ENCODE results near the gene LCNL1. TPM values are rescaled to one million over a fixed set of nuclear protein-coding genes. Genes with fewer than 3 reads are reported as not detected.

Gene LCNL1
- total and polyA plus RNA-seq, 2 of the 13 experiments (the other 11 are each of a cell fraction or from before 2014, with no cell fraction given), result not detected

DNA sequence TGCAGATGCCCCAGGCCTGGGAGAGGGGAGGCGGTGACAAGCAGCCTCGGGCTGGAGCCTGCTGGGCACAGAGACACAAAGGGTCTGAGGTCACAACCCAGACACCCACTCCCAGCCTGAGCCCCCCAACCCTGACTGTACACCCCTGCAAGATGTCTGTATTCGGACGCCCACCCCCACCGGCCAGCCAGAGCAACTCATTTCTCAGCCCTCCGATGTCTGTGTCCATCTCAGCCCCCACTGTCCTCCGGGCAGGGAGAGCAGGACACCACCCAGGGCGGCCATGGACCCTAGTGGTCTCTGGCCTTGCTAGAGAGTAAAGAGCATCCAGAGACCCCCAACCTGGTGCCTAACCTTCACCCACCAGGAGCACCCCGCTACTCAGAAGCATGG is 26.9 kb upstream of the LCNL1 start:
- Histone ChIP-seq H3K27me3 (ENCODE audit: control insufficient read depth in 1 of 2, insufficient read depth in 2 of 2, low read length in 2 of 2) (peaks cover 5 to 17% of the 10 kb centered on the region in 2 experiments), H3K27ac (ENCODE audit: extremely low read length, insufficient read depth, low read length) (no peak overlapping the region), H3K4me3 (replicated peaks in 1 of 3; ENCODE audit: insufficient read depth in 1 of 3, low read depth in 2 of 3, low read length in 3 of 3) (no peak overlapping the region), H3K9me3 (ENCODE audit: low read length) (no peaks in the 10 kb centered on the region), H4K20me1 (ENCODE audit: insufficient read depth, low read length) (no peaks in the 10 kb centered on the region), H3K36me3 (replicated peaks in 1 of 2; ENCODE audit: control insufficient read depth in 1 of 2, insufficient read depth in 2 of 2, low read length in 2 of 2) (no peaks in the 10 kb centered on the region), H3K4me2 (ENCODE audit: low read depth, low read length) (no peak overlapping the region), H2AFZ (ENCODE audit: low read length) (no peak overlapping the region), H3K79me2 (ENCODE audit: insufficient read depth, low read length) (no peaks in the 10 kb centered on the region), H3K4me1 (ENCODE audit: insufficient read depth, low read length) (peaks cover 8% of the 10 kb centered on the region), H3K9ac (ENCODE audit: insufficient read depth, low read depth, low read length) (no peak overlapping the region)
- DNase-seq (ENCODE audit: low spot score) (no peak), ATAC-seq (no peak), FAIRE-seq (no peak)
- WGBS (ENCODE audit: low lambda C conversion rate), result 97% methylated on average over 6 of the region's 9 CpGs
- TF ChIP-seq REXO4 (CRISPR knock-in tag; IDR thresholded peaks at IDR 0.05; ENCODE audit: borderline replicate concordance), result no peak
- in situ Hi-C loops (cut with HindIII; ENCODE audit: extremely low pct_ligation_motif_present, low pct_unique_long_range_greater_than_20kb) (no loop called here), intact Hi-C loops (cut with micrococcal nuclease; ENCODE audit: unreplicated experiment) (no loop called here)
- CTCF ChIA-PET (ENCODE audit: low intra/inter-chr PET ratio, low total read pairs), result no interaction called here
- POLR2A ChIA-PET, result no interaction called here
- no TSS peak for BruUV-seq (replicated peaks)

DNA sequence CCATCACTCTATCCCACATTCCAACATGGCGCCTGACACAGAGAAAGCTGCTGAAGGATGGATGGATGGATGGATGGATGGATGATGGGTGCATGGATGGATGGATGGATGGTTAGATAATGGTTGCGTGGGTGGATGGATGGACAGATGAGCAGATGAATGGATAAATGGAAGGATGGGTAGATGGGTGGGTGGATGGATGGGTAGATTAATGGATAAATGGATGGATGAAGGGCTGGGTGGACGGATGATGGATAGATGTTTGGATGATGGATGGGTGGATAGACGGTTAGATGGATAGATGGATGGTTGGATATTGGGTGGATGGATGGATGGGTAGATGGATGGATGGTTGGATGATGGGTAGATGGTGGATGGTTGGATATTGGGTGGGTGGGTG is 26.2 kb upstream of the LCNL1 start:
- DNase-seq (ENCODE audit: low spot score), result no peak
- FAIRE-seq, result no peak
- CTCF ChIA-PET (ENCODE audit: low intra/inter-chr PET ratio, low total read pairs), result no interaction called here
- Histone ChIP-seq H3K36me3 (replicated peaks in 1 of 2; ENCODE audit: control insufficient read depth in 1 of 2, insufficient read depth in 2 of 2, low read length in 2 of 2) (no peaks in the 10 kb centered on the region), H3K9me3 (ENCODE audit: low read length) (no peaks in the 10 kb centered on the region), H3K9ac (ENCODE audit: insufficient read depth, low read depth, low read length) (no peak overlapping the region), H3K79me2 (ENCODE audit: insufficient read depth, low read length) (no peaks in the 10 kb centered on the region), H3K27ac (ENCODE audit: extremely low read length, insufficient read depth, low read length) (no peak overlapping the region), H2AFZ (ENCODE audit: low read length) (no peak overlapping the region), H3K4me1 (ENCODE audit: insufficient read depth, low read length) (peaks cover 2% of the 10 kb centered on the region; the same call in 1 of the 2 replicates), H3K27me3 (ENCODE audit: control insufficient read depth in 1 of 2, insufficient read depth in 2 of 2, low read length in 2 of 2) (peaks cover 11 to 24% of the 10 kb centered on the region in 2 experiments), H3K4me3 (replicated peaks in 1 of 3; ENCODE audit: insufficient read depth in 1 of 3, low read depth in 2 of 3, low read length in 3 of 3) (no peak overlapping the region), H3K4me2 (ENCODE audit: low read depth, low read length) (no peak overlapping the region), H4K20me1 (ENCODE audit: insufficient read depth, low read length) (no peaks in the 10 kb centered on the region)
- POLR2A ChIA-PET, result no interaction called here
- in situ Hi-C loops (cut with HindIII; ENCODE audit: extremely low pct_ligation_motif_present, low pct_unique_long_range_greater_than_20kb), result no loop called here
- no peak for ATAC-seq
- intact Hi-C loops (cut with micrococcal nuclease; ENCODE audit: unreplicated experiment), result no loop called here
- BruUV-seq (replicated peaks), result no TSS peak
- no peak for TF ChIP-seq HCFC1 (IDR thresholded peaks at IDR 0.05; ENCODE audit: low read depth, low read length)
- no peak for TF ChIP-seq ZNF383 (CRISPR knock-in tag; IDR thresholded peaks at IDR 0.05; ENCODE audit: borderline replicate concordance)
- TF ChIP-seq ZNF850 (CRISPR knock-in tag; conservative IDR thresholded peaks at IDR 0.05), result no peak
- TF ChIP-seq BRCA1 (CRISPR knock-in tag; IDR thresholded peaks at IDR 0.05), result no peak
- TF ChIP-seq, protein P1, sequence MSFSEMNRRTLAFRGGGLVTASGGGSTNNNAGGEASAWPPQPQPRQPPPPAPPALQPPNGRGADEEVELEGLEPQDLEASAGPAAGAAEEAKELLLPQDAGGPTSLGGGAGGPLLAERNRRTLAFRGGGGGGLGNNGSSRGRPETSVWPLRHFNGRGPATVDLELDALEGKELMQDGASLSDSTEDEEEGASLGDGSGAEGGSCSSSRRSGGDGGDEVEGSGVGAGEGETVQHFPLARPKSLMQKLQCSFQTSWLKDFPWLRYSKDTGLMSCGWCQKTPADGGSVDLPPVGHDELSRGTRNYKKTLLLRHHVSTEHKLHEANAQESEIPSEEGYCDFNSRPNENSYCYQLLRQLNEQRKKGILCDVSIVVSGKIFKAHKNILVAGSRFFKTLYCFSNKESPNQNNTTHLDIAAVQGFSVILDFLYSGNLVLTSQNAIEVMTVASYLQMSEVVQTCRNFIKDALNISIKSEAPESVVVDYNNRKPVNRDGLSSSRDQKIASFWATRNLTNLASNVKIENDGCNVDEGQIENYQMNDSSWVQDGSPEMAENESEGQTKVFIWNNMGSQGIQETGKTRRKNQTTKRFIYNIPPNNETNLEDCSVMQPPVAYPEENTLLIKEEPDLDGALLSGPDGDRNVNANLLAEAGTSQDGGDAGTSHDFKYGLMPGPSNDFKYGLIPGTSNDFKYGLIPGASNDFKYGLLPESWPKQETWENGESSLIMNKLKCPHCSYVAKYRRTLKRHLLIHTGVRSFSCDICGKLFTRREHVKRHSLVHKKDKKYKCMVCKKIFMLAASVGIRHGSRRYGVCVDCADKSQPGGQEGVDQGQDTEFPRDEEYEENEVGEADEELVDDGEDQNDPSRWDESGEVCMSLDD (CRISPR knock-in tag; IDR thresholded peaks at IDR 0.05; ENCODE audit: borderline replicate concordance), result no peak
- TF ChIP-seq, protein P2, sequence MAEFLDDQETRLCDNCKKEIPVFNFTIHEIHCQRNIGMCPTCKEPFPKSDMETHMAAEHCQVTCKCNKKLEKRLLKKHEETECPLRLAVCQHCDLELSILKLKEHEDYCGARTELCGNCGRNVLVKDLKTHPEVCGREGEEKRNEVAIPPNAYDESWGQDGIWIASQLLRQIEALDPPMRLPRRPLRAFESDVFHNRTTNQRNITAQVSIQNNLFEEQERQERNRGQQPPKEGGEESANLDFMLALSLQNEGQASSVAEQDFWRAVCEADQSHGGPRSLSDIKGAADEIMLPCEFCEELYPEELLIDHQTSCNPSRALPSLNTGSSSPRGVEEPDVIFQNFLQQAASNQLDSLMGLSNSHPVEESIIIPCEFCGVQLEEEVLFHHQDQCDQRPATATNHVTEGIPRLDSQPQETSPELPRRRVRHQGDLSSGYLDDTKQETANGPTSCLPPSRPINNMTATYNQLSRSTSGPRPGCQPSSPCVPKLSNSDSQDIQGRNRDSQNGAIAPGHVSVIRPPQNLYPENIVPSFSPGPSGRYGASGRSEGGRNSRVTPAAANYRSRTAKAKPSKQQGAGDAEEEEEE (CRISPR knock-in tag; IDR thresholded peaks at IDR 0.05; ENCODE audit: borderline replicate concordance), result no peak
- TF ChIP-seq, protein P3, sequence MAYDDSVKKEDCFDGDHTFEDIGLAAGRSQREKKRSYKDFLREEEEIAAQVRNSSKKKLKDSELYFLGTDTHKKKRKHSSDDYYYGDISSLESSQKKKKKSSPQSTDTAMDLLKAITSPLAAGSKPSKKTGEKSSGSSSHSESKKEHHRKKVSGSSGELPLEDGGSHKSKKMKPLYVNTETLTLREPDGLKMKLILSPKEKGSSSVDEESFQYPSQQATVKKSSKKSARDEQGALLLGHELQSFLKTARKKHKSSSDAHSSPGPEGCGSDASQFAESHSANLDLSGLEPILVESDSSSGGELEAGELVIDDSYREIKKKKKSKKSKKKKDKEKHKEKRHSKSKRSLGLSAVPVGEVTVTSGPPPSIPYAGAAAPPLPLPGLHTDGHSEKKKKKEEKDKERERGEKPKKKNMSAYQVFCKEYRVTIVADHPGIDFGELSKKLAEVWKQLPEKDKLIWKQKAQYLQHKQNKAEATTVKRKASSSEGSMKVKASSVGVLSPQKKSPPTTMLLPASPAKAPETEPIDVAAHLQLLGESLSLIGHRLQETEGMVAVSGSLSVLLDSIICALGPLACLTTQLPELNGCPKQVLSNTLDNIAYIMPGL (CRISPR knock-in tag; IDR thresholded peaks at IDR 0.05; ENCODE audit: borderline replicate concordance in 1 of 2, low read depth in 1 of 2), result no peak
- TF ChIP-seq ZNF501 (CRISPR knock-in tag; IDR thresholded peaks at IDR 0.05), result no peak
- no peak for TF ChIP-seq GATAD1 (CRISPR knock-in tag; IDR thresholded peaks at IDR 0.05)
- no peak for TF ChIP-seq STAT5B (CRISPR knock-in tag; IDR thresholded peaks at IDR 0.05)
- TF ChIP-seq ZNF367 (CRISPR knock-in tag; IDR thresholded peaks at IDR 0.05; ENCODE audit: borderline replicate concordance), result no peak
- TF ChIP-seq ZNF101 (CRISPR knock-in tag; IDR thresholded peaks at IDR 0.05; ENCODE audit: borderline replicate concordance, low read depth), result no peak
- 91% methylated on average over 4 of the region's 4 CpGs for WGBS (ENCODE audit: low lambda C conversion rate)
